HEK293 (cell line): ENCODE results near the gene OPALIN.

Source experiments
- CTCF ChIA-PET: fragments of 350-600 bp; formaldehyde crosslinking; extraction: SDS; loops from one replicate; lab custom pipeline; 2021; ENCODE audit warnings: antibody characterized with exemption; lab: Yijun Ruan, JAX
- POLR2A ChIA-PET: fragments of 300-600 bp; formaldehyde crosslinking; extraction: SDS; loops from one replicate; lab custom pipeline; 2020; ENCODE audit warnings: antibody characterized with exemption, inconsistent platforms; lab: Yijun Ruan, JAX
- H3K27ac ChIP-seq: fragments of 200-500 bp; sonication (Bioruptor generic); 2 replicates; pipeline ENCODE4 v1.5.1; 2014; ENCODE audit warnings: low read depth, low read length, control low read depth, inconsistent platforms; ENCODE audit errors: extremely low read depth
- H3K36me3 ChIP-seq, 2 experiments: fragments of 200-500 bp in 1 of 2; sonication (Bioruptor generic) in 1 of 2; 1 replicate in 1 of 2; 2 replicates in 1 of 2; pipeline ENCODE4 v1.5.1; 2014 to 2017; ENCODE audit warnings: inconsistent platforms in 2 of 2, low read length in 2 of 2; ENCODE audit not compliant: control insufficient read depth in 2 of 2, insufficient read depth in 1 of 2
- H3K4me1 ChIP-seq: fragments of 200-500 bp; sonication (Bioruptor generic); 2 replicates; pipeline ENCODE4 v1.5.1; 2014; ENCODE audit warnings: mild to moderate bottlenecking, low read length, inconsistent platforms; ENCODE audit not compliant: control insufficient read depth, insufficient read depth
- H3K4me3 ChIP-seq: 2 replicates; pipeline ENCODE4 v1.5.1; 2011; ENCODE audit warnings: low read depth, mild to moderate bottlenecking, control low read depth, low read length, moderate library complexity
- H3K9me3 ChIP-seq: fragments of 200-500 bp; sonication (Bioruptor generic); 2 replicates; pipeline ENCODE4 v1.5.1; 2014; ENCODE audit warnings: low read depth, low read length, inconsistent platforms; ENCODE audit not compliant: control insufficient read depth, insufficient read depth
- HOXD13 ChIP-seq: sonication (generic); formaldehyde crosslinking; IDR thresholded peaks from 2 replicates; pipeline ENCODE4 v1.8.0; 2022; ENCODE audit warnings: missing genetic modification reagents, borderline replicate concordance
- KLF7 ChIP-seq: fragments of 450-650 bp; formaldehyde crosslinking; IDR thresholded peaks from 2 replicates; pipeline ENCODE4 v1.5.1; 2016; ENCODE audit warnings: missing biosample characterization, missing genetic modification characterization, borderline replicate concordance
- MZF1 ChIP-seq: fragments of 450-650 bp; formaldehyde crosslinking; IDR thresholded peaks from 2 replicates; pipeline ENCODE4 v1.5.1; 2017; ENCODE audit warnings: missing biosample characterization, missing genetic modification characterization, borderline replicate concordance
- PRDM1 ChIP-seq: fragments of 450-650 bp; formaldehyde crosslinking; IDR thresholded peaks from 2 replicates; pipeline ENCODE4; 2016; ENCODE audit warnings: missing biosample characterization, missing genetic modification characterization
- SP2 ChIP-seq: fragments of 450-650 bp; formaldehyde crosslinking; IDR thresholded peaks from 2 replicates; pipeline ENCODE4 v1.5.1; 2016; ENCODE audit warnings: missing biosample characterization, missing genetic modification characterization
- SP3 ChIP-seq: fragments of 450-650 bp; formaldehyde crosslinking; IDR thresholded peaks from 2 replicates; pipeline ENCODE4 v1.5.1; 2016; ENCODE audit warnings: missing biosample characterization, missing genetic modification characterization
- ZBTB20 ChIP-seq: fragments of 450-650 bp; formaldehyde crosslinking; IDR thresholded peaks from 2 replicates; pipeline ENCODE4 v1.5.1; 2016; ENCODE audit warnings: missing biosample characterization, missing genetic modification characterization
- ZBTB7A ChIP-seq: fragments of 450-650 bp; formaldehyde crosslinking; IDR thresholded peaks from 2 replicates; pipeline ENCODE4 v1.5.1; 2016; ENCODE audit warnings: low read depth, missing biosample characterization, missing genetic modification characterization
- ZEB2 ChIP-seq: fragments of 450-650 bp; formaldehyde crosslinking; IDR thresholded peaks from 2 replicates; pipeline ENCODE4 v1.5.1; 2016; ENCODE audit warnings: missing biosample characterization, missing genetic modification characterization
- ZNF114 ChIP-seq: fragments of 450-650 bp; formaldehyde crosslinking; IDR thresholded peaks from 2 replicates; pipeline ENCODE4 v1.5.0; 2017; ENCODE audit warnings: missing biosample characterization, missing genetic modification characterization
- ZNF184 ChIP-seq: fragments of 450-650 bp; IDR thresholded peaks from 2 replicates; pipeline ENCODE4 v1.5.1; 2018; ENCODE audit warnings: missing biosample characterization, mild to moderate bottlenecking, missing genetic modification characterization
- ZNF202 ChIP-seq: fragments of 450-650 bp; formaldehyde crosslinking; IDR thresholded peaks from 2 replicates; pipeline ENCODE4 v1.5.1; 2016; ENCODE audit warnings: missing biosample characterization, missing genetic modification characterization, borderline replicate concordance
- ZNF324 ChIP-seq: fragments of 450-650 bp; formaldehyde crosslinking; IDR thresholded peaks from 2 replicates; pipeline ENCODE4 v1.5.1; 2016; ENCODE audit warnings: missing biosample characterization, missing genetic modification characterization
- ZNF335 ChIP-seq: fragments of 450-650 bp; formaldehyde crosslinking; conservative IDR thresholded peaks from 2 replicates; pipeline ENCODE4 v1.5.1; 2016; ENCODE audit warnings: missing biosample characterization, missing genetic modification characterization
- ZNF404 ChIP-seq: fragments of 450-650 bp; formaldehyde crosslinking; IDR thresholded peaks from 2 replicates; pipeline ENCODE4 v1.5.1; 2017; ENCODE audit warnings: missing biosample characterization, missing genetic modification characterization
- ZNF521 ChIP-seq: fragments of 450-650 bp; formaldehyde crosslinking; IDR thresholded peaks from 2 replicates; pipeline ENCODE4 v1.5.1; 2017; ENCODE audit warnings: missing biosample characterization, mild to moderate bottlenecking, missing genetic modification characterization
- ZNF544 ChIP-seq: fragments of 450-650 bp; formaldehyde crosslinking; IDR thresholded peaks from 2 replicates; pipeline ENCODE4 v1.5.0; 2017; ENCODE audit warnings: missing biosample characterization, missing genetic modification characterization
- ZNF555 ChIP-seq: fragments of 450-650 bp; formaldehyde crosslinking; conservative IDR thresholded peaks from 2 replicates; pipeline ENCODE4 v1.5.1; 2017; ENCODE audit warnings: missing biosample characterization, mild to moderate bottlenecking, missing genetic modification characterization, inconsistent platforms
- ZNF768 ChIP-seq: fragments of 450-650 bp; formaldehyde crosslinking; IDR thresholded peaks from 2 replicates; pipeline ENCODE4 v1.5.1; 2018; ENCODE audit warnings: missing biosample characterization, mild to moderate bottlenecking, missing genetic modification characterization
- ZNF843 ChIP-seq: fragments of 450-650 bp; formaldehyde crosslinking; IDR thresholded peaks from 2 replicates; pipeline ENCODE4 v1.5.1; 2016; ENCODE audit warnings: missing biosample characterization, missing genetic modification characterization
- ZSCAN16 ChIP-seq: fragments of 450-650 bp; formaldehyde crosslinking; IDR thresholded peaks from 2 replicates; pipeline ENCODE4 v1.5.1; 2016; ENCODE audit warnings: missing biosample characterization, missing genetic modification characterization
- TF ChIP-seq, protein P1 (sequence below): fragments of 450-650 bp; formaldehyde crosslinking; IDR thresholded peaks from 2 replicates; pipeline ENCODE4 v1.5.1; 2017; ENCODE audit warnings: missing biosample characterization, missing genetic modification characterization
- TF ChIP-seq, protein P2 (sequence below): fragments of 450-650 bp; formaldehyde crosslinking; IDR thresholded peaks from 2 replicates; pipeline ENCODE4 v1.5.1; 2016; ENCODE audit warnings: missing biosample characterization, missing genetic modification characterization
- TF ChIP-seq, protein P3 (sequence below): fragments of 450-650 bp; formaldehyde crosslinking; IDR thresholded peaks from 2 replicates; pipeline ENCODE4 v1.5.1; 2017; ENCODE audit warnings: missing biosample characterization, missing genetic modification characterization
- TF ChIP-seq, protein P4 (sequence below): sonication (generic); formaldehyde crosslinking; IDR thresholded peaks from 2 replicates; pipeline ENCODE4 v1.8.1; 2022; ENCODE audit warnings: mild to moderate bottlenecking, moderate library complexity, missing genetic modification reagents
- TF ChIP-seq, protein P5 (sequence below): fragments of 450-650 bp; formaldehyde crosslinking; IDR thresholded peaks from 2 replicates; pipeline ENCODE4 v1.5.1; 2016; ENCODE audit warnings: missing biosample characterization, missing genetic modification characterization

OPALIN gene

DNA sequence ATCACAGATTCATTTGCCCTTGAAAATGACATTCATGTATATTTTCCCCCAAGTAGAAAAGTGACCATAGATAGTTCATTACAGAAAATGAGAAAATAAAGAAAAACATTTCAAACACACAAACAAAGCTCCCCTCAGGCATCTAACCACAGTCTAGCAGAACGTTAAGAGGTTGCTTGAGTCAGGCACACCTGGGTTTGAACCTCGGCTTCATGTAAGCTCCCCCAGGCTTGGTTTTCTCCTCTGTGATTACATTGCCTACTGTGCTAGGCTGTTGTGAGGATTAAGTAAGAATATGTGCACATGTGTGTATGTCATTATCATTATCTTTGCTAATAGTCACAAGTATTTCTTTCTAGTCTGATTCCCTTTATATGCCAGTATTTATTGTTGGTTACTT lies 45.5 kb downstream of the OPALIN start:
- no peaks in the 10 kb centered on the region for H3K36me3 ChIP-seq
- H3K9me3 ChIP-seq = no peaks in the 10 kb centered on the region
- ChIA-PET POLR2A (no interaction called here), CTCF (interaction anchor here (0.7 to 1.0 kb wide), 2 partner anchors 21 to 296 kb away, joined by 5 to 6 read pairs; no protein-coding TSS in a partner anchor)
- H3K27ac ChIP-seq = no peak overlapping the region
- TF ChIP-seq, protein P1, sequence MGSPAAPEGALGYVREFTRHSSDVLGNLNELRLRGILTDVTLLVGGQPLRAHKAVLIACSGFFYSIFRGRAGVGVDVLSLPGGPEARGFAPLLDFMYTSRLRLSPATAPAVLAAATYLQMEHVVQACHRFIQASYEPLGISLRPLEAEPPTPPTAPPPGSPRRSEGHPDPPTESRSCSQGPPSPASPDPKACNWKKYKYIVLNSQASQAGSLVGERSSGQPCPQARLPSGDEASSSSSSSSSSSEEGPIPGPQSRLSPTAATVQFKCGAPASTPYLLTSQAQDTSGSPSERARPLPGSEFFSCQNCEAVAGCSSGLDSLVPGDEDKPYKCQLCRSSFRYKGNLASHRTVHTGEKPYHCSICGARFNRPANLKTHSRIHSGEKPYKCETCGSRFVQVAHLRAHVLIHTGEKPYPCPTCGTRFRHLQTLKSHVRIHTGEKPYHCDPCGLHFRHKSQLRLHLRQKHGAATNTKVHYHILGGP (tag by site-specific recombination) = no peak
- TF ChIP-seq ZNF324 (no peak), KLF7 (no peak), HOXD13 (CRISPR knock-in tag) (no peak), ZNF544 (tag by site-specific recombination) (no peak), ZSCAN16 (tag by site-specific recombination) (no peak), ZNF114 (tag by site-specific recombination) (no peak), PRDM1 (tag by site-specific recombination) (no peak)
- H3K4me1 ChIP-seq = no peaks in the 10 kb centered on the region
- H3K4me3 ChIP-seq = no peak overlapping the region

DNA sequence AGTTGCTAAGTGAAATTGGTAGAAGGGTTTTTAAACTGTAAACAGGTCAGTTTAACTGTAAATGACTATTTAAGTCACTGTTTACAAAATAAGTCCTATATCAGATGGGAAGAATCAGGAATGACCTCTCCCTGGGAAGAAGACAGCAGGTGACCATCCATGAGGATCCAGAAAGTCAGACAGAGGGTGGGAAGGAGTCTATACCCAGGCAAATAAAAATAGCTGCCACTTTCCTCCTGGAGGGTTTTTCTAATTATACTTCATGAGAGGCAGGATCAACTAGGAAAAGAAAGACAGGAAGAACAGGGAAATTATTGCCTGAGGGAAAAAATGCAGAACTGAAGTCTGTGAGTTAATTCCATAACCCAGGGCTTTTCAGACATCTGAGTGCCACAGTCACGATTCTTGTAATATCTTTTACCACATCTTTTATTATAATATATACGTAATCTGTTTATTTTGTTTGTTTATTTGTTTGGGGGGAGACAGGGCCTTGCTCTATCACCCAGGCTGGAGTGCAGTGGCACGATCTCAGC lies 47.6 kb downstream of the OPALIN start:
- TF ChIP-seq, protein P2, sequence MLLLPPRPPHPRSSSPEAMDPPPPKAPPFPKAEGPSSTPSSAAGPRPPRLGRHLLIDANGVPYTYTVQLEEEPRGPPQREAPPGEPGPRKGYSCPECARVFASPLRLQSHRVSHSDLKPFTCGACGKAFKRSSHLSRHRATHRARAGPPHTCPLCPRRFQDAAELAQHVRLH (tag by site-specific recombination) = no peak
- TF ChIP-seq ZNF768 = no peak
- TF ChIP-seq ZEB2 (tag by site-specific recombination) = no peak
- no peak for TF ChIP-seq ZNF843 (tag by site-specific recombination)
- TF ChIP-seq ZNF521 = no peak
- no peak for TF ChIP-seq ZNF202
- TF ChIP-seq SP2 (tag by site-specific recombination) = no peak
- TF ChIP-seq, protein P3, sequence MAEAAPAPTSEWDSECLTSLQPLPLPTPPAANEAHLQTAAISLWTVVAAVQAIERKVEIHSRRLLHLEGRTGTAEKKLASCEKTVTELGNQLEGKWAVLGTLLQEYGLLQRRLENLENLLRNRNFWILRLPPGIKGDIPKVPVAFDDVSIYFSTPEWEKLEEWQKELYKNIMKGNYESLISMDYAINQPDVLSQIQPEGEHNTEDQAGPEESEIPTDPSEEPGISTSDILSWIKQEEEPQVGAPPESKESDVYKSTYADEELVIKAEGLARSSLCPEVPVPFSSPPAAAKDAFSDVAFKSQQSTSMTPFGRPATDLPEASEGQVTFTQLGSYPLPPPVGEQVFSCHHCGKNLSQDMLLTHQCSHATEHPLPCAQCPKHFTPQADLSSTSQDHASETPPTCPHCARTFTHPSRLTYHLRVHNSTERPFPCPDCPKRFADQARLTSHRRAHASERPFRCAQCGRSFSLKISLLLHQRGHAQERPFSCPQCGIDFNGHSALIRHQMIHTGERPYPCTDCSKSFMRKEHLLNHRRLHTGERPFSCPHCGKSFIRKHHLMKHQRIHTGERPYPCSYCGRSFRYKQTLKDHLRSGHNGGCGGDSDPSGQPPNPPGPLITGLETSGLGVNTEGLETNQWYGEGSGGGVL = no peak
- TF ChIP-seq, protein P4, sequence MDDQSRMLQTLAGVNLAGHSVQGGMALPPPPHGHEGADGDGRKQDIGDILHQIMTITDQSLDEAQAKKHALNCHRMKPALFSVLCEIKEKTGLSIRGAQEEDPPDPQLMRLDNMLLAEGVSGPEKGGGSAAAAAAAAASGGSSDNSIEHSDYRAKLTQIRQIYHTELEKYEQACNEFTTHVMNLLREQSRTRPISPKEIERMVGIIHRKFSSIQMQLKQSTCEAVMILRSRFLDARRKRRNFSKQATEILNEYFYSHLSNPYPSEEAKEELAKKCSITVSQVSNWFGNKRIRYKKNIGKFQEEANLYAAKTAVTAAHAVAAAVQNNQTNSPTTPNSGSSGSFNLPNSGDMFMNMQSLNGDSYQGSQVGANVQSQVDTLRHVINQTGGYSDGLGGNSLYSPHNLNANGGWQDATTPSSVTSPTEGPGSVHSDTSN = no peak
- TF ChIP-seq ZBTB7A (tag by site-specific recombination) = no peak
- TF ChIP-seq SP3 = no peak
- H3K4me3 ChIP-seq = no peak overlapping the region
- POLR2A ChIA-PET = no interaction called here
- H3K36me3 ChIP-seq = no peaks in the 10 kb centered on the region
- H3K9me3 ChIP-seq = no peaks in the 10 kb centered on the region
- no peaks in the 10 kb centered on the region for H3K4me1 ChIP-seq
- CTCF ChIA-PET = interaction anchor here (0.7 to 1.5 kb wide), 2 partner anchors 26 to 85 kb away, joined by 3 read pairs; no protein-coding TSS in a partner anchor
- no peak overlapping the region for H3K27ac ChIP-seq

DNA sequence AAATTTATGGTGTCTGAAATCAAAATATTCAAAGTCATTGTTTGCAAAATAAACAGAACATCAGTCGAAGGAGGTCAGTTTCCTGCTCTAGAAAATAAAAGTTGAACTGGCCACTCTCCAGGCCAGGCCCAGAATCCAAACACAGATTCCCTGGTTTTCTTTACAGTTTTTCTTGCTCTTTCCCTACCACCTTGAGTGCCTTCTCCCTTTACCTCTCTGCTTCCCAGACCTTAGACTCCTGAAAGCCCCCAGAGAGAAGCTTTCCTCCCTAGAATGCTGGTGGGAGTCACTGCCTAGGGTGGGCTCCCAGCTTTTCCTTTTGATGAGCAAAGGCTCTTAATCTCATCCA lies 48.5 kb downstream of the OPALIN start:
- Histone ChIP-seq H3K27ac (no peak overlapping the region), H3K4me1 (no peaks in the 10 kb centered on the region), H3K9me3 (no peaks in the 10 kb centered on the region), H3K36me3 (no peaks in the 10 kb centered on the region), H3K4me3 (no peak overlapping the region)
- CTCF ChIA-PET = interaction anchor here (0.7 to 1.5 kb wide), 4 partner anchors 16 to 81 kb away, joined by 3 to 5 read pairs (median 4); no protein-coding TSS in a partner anchor
- POLR2A ChIA-PET = no interaction called here
- TF ChIP-seq ZNF404 (no peak), ZNF184 (tag by site-specific recombination) (no peak), ZBTB20 (tag by site-specific recombination) (peak; percentile 55; the same call in 1 of the 2 replicates), MZF1 (no peak), ZNF335 (tag by site-specific recombination) (0 out of 2 replicates have a peak, but pooled peaks have one; percentile 19), ZNF555 (tag by site-specific recombination) (no peak)
- TF ChIP-seq, protein P5, sequence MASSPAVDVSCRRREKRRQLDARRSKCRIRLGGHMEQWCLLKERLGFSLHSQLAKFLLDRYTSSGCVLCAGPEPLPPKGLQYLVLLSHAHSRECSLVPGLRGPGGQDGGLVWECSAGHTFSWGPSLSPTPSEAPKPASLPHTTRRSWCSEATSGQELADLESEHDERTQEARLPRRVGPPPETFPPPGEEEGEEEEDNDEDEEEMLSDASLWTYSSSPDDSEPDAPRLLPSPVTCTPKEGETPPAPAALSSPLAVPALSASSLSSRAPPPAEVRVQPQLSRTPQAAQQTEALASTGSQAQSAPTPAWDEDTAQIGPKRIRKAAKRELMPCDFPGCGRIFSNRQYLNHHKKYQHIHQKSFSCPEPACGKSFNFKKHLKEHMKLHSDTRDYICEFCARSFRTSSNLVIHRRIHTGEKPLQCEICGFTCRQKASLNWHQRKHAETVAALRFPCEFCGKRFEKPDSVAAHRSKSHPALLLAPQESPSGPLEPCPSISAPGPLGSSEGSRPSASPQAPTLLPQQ (tag by site-specific recombination) = no peak
